Activated CD4-positive, alpha-beta T cell treated with anti-CD3 and anti-CD28 coated beads for 48 hours (primary cell): ENCODE results near the gene EI24.

ENCODE experiments used
- DNase-seq: peaks from one replicate; pipeline ENCODE4 v3.0.0-alpha.2; 2020

The EI24 gene

GRCh38 chr11:125583496-125583895 lies 14.2 kb downstream of the EI24 start:
- DNase-seq = no peak

- DNase-seq = no peak
Measured at GRCh38 chr11:125585487-125585886, 16.2 kb downstream of the EI24 start.

GRCh38 chr11:125586623-125587022 lies 17.3 kb downstream of the EI24 start:
- no peak for DNase-seq

- DNase-seq = no peak
Measured at GRCh38 chr11:125587480-125587879, 18.2 kb downstream of the EI24 start.

GRCh38 chr11:125588505-125588904 lies 19.2 kb downstream of the EI24 start:
- DNase-seq = no peak

GRCh38 chr11:125591649-125592304 lies 22.5 kb downstream of the EI24 start:
- DNase-seq = peak; percentile 46

GRCh38 chr11:125592305-125593113 lies 23.2 kb downstream of the EI24 start, which contains the start of gene STT3A:
Gene STT3A (plus strand): TSS chr11:125592852. CDS start chr11:125595916, 3,064 bp downstream.
- DNase-seq = peak; percentile 97

GRCh38 chr11:125593114-125593820 lies 24.0 kb downstream of the EI24 start:
- DNase-seq = no peak

GRCh38 chr11:125594958-125595357 lies 25.7 kb downstream of the EI24 start:
- no peak for DNase-seq

- DNase-seq = no peak
Measured at GRCh38 chr11:125600663-125601062, 31.4 kb downstream of the EI24 start.

GRCh38 chr11:125603207-125603606 lies 33.9 kb downstream of the EI24 start:
- no peak for DNase-seq

GRCh38 chr11:125605417-125605816 lies 36.1 kb downstream of the EI24 start:
- no peak for DNase-seq

GRCh38 chr11:125609545-125609944 lies 40.3 kb downstream of the EI24 start:
- DNase-seq = no peak

GRCh38 chr11:125618383-125618782 lies 49.1 kb downstream of the EI24 start:
- DNase-seq = no peak

GRCh38 chr11:125621995-125622394 lies 52.7 kb downstream of the EI24 start:
- no peak for DNase-seq

- DNase-seq = no peak
Measured at GRCh38 chr11:125623064-125623463, 53.8 kb downstream of the EI24 start.

GRCh38 chr11:125624756-125625213 lies 55.5 kb downstream of the EI24 start, which contains the start of gene CHEK1:
Gene CHEK1 (plus strand): TSS chr11:125625163. CDS start chr11:125626769, 1,606 bp downstream.
- DNase-seq = no peak

- DNase-seq = no peak
Measured at GRCh38 chr11:125625225-125625629, 56.0 kb downstream of the EI24 start.

GRCh38 chr11:125625630-125626287 lies 56.5 kb downstream of the EI24 start:
- DNase-seq = peak; percentile 93

GRCh38 chr11:125626288-125626950 lies 57.1 kb downstream of the EI24 start:
- DNase-seq = no peak

- no peak for DNase-seq
Measured at GRCh38 chr11:125627236-125627910, 58.1 kb downstream of the EI24 start.
